Fibroblast of pulmonary artery (primary cell): ENCODE measurements around the gene MYBBP1A.

Source experiments
- DNase-seq: peaks from one replicate; pipeline ENCODE4 v3.0.0-alpha.2; 2010; ENCODE audit warnings: low read depth
- H3K4me3 ChIP-seq: replicated peaks from 2 replicates; pipeline ENCODE4 v1.5.1; 2011; ENCODE audit warnings: low read depth, mild to moderate bottlenecking, control low read depth, low read length, moderate library complexity
- CTCF ChIP-seq: IDR thresholded peaks from 2 replicates; pipeline ENCODE4 v1.5.1; 2011; ENCODE audit warnings: mild to moderate bottlenecking, control low read depth, low read length, inconsistent platforms; ENCODE audit errors: missing control alignments

The MYBBP1A gene

GRCh38 chr17:4530799-4531730 lies 24.1 kb downstream of the MYBBP1A start:
- DNase-seq = peak; percentile 34
- no peak for TF ChIP-seq CTCF
- H3K4me3 ChIP-seq = no peak overlapping the region

GRCh38 chr17:4529533-4530152 lies 25.5 kb downstream of the MYBBP1A start:
- TF ChIP-seq CTCF = no peak
- H3K4me3 ChIP-seq = no peak overlapping the region
- DNase-seq = no peak

- no peak overlapping the region for H3K4me3 ChIP-seq
- no peak for DNase-seq
- no peak for TF ChIP-seq CTCF
Observed at GRCh38 chr17:4527566-4528125, 27.5 kb downstream of the MYBBP1A start.

GRCh38 chr17:4527134-4527533 lies 28.1 kb downstream of the MYBBP1A start:
- H3K4me3 ChIP-seq = no peak overlapping the region
- TF ChIP-seq CTCF = no peak
- no peak for DNase-seq

DNA sequence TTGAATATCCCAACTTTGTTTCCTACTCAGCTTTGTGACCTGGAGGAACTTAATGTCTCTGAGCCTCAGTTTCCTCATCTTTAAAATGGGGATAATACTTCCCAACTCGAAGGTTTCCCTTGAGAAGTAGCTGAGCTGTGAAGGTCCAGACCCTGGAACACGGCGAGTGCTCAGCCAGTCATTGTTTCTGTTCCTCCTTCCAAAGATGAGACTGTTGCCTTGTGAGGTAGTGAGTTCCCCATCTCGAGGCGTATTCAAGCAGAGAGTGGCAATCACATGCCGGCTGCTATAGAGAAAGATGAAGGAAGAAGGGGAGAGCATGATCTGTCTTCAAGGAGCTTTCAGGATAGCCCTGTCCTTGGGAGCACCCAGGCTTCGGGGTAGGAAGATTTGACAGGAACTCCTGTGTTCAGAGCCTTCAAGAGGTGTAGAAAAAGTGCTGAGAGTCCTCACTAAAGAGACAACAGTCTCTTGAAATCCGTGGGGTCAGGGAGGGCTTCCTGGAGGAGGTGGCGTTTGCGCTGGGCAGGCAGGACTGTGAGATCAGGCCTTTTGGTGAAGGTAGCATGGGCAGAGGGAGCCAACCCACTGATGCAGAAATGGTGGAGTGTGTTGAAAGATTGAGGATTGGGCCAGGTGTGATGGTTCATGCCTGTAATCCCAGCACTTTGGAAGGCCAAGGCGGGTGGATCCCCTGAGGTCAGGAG lies 29.3 kb downstream of the MYBBP1A start:
- DNase-seq = no peak
- TF ChIP-seq CTCF = no peak
- H3K4me3 ChIP-seq = no peak overlapping the region

GRCh38 chr17:4523946-4524345 lies 31.2 kb downstream of the MYBBP1A start:
- no peak for TF ChIP-seq CTCF
- DNase-seq = no peak
- no peak overlapping the region for H3K4me3 ChIP-seq
